ENCODE results near the gene KRTAP10-1. TPM values are rescaled to one million over a fixed set of nuclear protein-coding genes. Genes with fewer than 3 reads are reported as not detected.

KRTAP10-1 gene
- total and polyA plus RNA-seq, 2 of the 13 experiments (the other 11 are each of a cell fraction or from before 2014, with no cell fraction given): not detected

DNA sequence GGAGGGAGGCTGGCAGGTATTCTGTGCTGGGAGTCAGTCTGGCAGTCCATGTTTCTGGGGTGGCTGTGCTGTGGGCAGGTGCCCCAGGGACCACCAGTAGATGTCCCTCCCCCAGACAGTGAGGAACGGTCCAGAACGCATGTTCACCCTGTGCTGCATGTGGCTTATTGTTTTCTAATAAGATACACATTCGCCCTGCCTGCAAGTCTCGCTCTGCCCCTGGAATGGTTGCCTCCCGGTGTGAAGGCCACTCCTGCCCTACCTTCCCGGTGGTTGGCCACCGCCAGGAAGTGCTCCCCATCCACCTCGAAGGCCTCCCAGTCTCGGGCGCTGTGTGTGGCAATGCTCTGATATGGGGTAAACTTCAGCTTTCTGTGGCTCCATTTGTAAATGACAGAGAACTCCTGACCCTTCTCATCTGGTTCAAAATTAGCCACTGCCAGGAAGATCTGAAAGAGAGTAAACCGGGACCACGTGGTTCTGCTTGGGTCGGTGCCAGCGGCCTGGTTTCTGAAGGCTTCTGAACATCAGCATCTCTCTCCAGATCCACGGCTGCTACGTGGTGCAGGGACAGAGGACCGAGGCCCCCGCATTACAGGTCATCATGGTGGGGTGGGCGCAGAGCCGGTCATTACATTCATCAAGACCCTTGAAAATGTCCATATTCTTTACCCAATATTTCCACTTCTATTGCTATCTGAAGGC lies 14.5 kb downstream of the KRTAP10-1 start (continued):
- TF ChIP-seq, protein P1, sequence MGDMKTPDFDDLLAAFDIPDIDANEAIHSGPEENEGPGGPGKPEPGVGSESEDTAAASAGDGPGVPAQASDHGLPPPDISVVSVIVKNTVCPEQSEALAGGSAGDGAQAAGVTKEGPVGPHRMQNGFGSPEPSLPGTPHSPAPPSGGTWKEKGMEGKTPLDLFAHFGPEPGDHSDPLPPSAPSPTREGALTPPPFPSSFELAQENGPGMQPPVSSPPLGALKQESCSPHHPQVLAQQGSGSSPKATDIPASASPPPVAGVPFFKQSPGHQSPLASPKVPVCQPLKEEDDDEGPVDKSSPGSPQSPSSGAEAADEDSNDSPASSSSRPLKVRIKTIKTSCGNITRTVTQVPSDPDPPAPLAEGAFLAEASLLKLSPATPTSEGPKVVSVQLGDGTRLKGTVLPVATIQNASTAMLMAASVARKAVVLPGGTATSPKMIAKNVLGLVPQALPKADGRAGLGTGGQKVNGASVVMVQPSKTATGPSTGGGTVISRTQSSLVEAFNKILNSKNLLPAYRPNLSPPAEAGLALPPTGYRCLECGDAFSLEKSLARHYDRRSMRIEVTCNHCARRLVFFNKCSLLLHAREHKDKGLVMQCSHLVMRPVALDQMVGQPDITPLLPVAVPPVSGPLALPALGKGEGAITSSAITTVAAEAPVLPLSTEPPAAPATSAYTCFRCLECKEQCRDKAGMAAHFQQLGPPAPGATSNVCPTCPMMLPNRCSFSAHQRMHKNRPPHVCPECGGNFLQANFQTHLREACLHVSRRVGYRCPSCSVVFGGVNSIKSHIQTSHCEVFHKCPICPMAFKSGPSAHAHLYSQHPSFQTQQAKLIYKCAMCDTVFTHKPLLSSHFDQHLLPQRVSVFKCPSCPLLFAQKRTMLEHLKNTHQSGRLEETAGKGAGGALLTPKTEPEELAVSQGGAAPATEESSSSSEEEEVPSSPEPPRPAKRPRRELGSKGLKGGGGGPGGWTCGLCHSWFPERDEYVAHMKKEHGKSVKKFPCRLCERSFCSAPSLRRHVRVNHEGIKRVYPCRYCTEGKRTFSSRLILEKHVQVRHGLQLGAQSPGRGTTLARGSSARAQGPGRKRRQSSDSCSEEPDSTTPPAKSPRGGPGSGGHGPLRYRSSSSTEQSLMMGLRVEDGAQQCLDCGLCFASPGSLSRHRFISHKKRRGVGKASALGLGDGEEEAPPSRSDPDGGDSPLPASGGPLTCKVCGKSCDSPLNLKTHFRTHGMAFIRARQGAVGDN (CRISPR knock-in tag; IDR thresholded peaks at IDR 0.05): peak; percentile 47; the same call in 1 of the 2 replicates
- TF ChIP-seq ELF4 (CRISPR knock-in tag; IDR thresholded peaks at IDR 0.05; ENCODE audit: borderline replicate concordance): no peak
- TF ChIP-seq NONO (IDR thresholded peaks at IDR 0.05): no peak
- TF ChIP-seq NONO (CRISPR knock-in tag; conservative IDR thresholded peaks at IDR 0.05): no peak
- no peak for TF ChIP-seq ZNF781 (CRISPR knock-in tag; IDR thresholded peaks at IDR 0.05; ENCODE audit: borderline replicate concordance, not compliant biosample characterization)
- no peak for TF ChIP-seq USF2 (IDR thresholded peaks at IDR 0.05; ENCODE audit: low read depth, low read length)
- TF ChIP-seq USF2 (CRISPR knock-in tag; IDR thresholded peaks at IDR 0.05; ENCODE audit: borderline replicate concordance): no peak
- TF ChIP-seq EP300 (IDR thresholded peaks at IDR 0.05; ENCODE audit: low read depth in 2 of 2, low read length in 2 of 2): no peak
- no peak for TF ChIP-seq EP300 (CRISPR knock-in tag; IDR thresholded peaks at IDR 0.05; ENCODE audit: borderline replicate concordance)
- TF ChIP-seq ZNF354B (CRISPR knock-in tag; IDR thresholded peaks at IDR 0.05): no peak
- no peak for TF ChIP-seq ZBTB20 (CRISPR knock-in tag; IDR thresholded peaks at IDR 0.05; ENCODE audit: borderline replicate concordance, low read depth)
- TF ChIP-seq, protein P2, sequence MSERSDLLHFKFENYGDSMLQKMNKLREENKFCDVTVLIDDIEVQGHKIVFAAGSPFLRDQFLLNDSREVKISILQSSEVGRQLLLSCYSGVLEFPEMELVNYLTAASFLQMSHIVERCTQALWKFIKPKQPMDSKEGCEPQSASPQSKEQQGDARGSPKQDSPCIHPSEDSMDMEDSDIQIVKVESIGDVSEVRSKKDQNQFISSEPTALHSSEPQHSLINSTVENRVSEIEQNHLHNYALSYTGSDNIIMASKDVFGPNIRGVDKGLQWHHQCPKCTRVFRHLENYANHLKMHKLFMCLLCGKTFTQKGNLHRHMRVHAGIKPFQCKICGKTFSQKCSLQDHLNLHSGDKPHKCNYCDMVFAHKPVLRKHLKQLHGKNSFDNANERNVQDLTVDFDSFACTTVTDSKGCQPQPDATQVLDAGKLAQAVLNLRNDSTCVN (CRISPR knock-in tag; IDR thresholded peaks at IDR 0.05; ENCODE audit: borderline replicate concordance): no peak
- TF ChIP-seq, protein P3, sequence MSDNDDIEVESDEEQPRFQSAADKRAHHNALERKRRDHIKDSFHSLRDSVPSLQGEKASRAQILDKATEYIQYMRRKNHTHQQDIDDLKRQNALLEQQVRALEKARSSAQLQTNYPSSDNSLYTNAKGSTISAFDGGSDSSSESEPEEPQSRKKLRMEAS (IDR thresholded peaks at IDR 0.05): peak; percentile 12; the same call in 1 of the 2 replicates
- TF ChIP-seq SIX1 (CRISPR knock-in tag; IDR thresholded peaks at IDR 0.05; ENCODE audit: borderline replicate concordance): no peak
- no peak for TF ChIP-seq HES4 (CRISPR knock-in tag; IDR thresholded peaks at IDR 0.05; ENCODE audit: borderline replicate concordance)
- no peak for TF ChIP-seq TARDBP (CRISPR knock-in tag; IDR thresholded peaks at IDR 0.05)
- no peak for TF ChIP-seq ATF4 (CRISPR knock-in tag; IDR thresholded peaks at IDR 0.05)
- no peak for TF ChIP-seq DNMT3B (CRISPR knock-in tag; conservative IDR thresholded peaks at IDR 0.05)
- no peak for TF ChIP-seq NR1H2 (CRISPR knock-in tag; IDR thresholded peaks at IDR 0.05; ENCODE audit: borderline replicate concordance, low read depth)

Data from HepG2 (cell line).